Large intestine (tissue), 3 donors: ENCODE data around the gene GINS3. TPM values are rescaled to one million over a fixed set of nuclear protein-coding genes. Genes with fewer than 3 reads are reported as not detected.

Experiments used
- DNase-seq, 2 donors: peaks; one replicate each; pipeline versions ENCODE4 v3.0.0 to v3.0.0-alpha.2; 2013
- H3K27ac ChIP-seq: one replicate; pipeline ENCODE4 v1.5.1; 2013; ENCODE audit warnings: low read length
- H3K27me3 ChIP-seq: 2 replicates; pipeline ENCODE4 v1.6.1; 2013; ENCODE audit warnings: low read length; ENCODE audit not compliant: control insufficient read depth, insufficient read depth
- H3K36me3 ChIP-seq: 2 replicates; pipeline ENCODE4 v1.6.1; 2013; ENCODE audit warnings: low read length; ENCODE audit not compliant: control insufficient read depth, insufficient read depth
- H3K4me1 ChIP-seq: one replicate; pipeline ENCODE4 v1.6.1; 2013; ENCODE audit warnings: low read length; ENCODE audit not compliant: control insufficient read depth, insufficient read depth
- H3K4me3 ChIP-seq: one replicate; pipeline ENCODE4 v1.5.1; 2013; ENCODE audit warnings: low read length
- H3K9me3 ChIP-seq: one replicate; pipeline ENCODE4 v1.6.1; 2013; ENCODE audit warnings: mild to moderate bottlenecking, low read depth, low read length, moderate library complexity; ENCODE audit not compliant: control insufficient read depth
- WGBS: methylation state at CpG from one replicate; pipeline ENCODE4 v1.1.5; 2013; ENCODE audit warnings: low lambda C conversion rate; ENCODE audit not compliant: insufficient coverage; 5-methylcytosine and 5-hydroxymethylcytosine counted together
- polyA plus RNA-seq: library from polyadenylated mRNA; unstranded; fragments of 120-200 nt; gene quantifications from one replicate; pipeline ENCODE4 v1.2.1, GENCODE V29; 2013

Gene GINS3
- polyA plus RNA-seq, 1 donor = 7.6 TPM

GRCh38 chr16:58365623-58366022, 26.6 kb upstream of the GINS3 start:
- no peaks in the 10 kb centered on the region for H3K4me1 ChIP-seq
- no peak overlapping the region for H3K27ac ChIP-seq
- DNase-seq = no peak
- peaks cover 3% of the 10 kb centered on the region for H3K27me3 ChIP-seq
- 80% methylated on average over 1 of the region's 2 CpGs for WGBS
- H3K9me3 ChIP-seq = no peaks in the 10 kb centered on the region
- H3K36me3 ChIP-seq = no peaks in the 10 kb centered on the region
- no peak overlapping the region for H3K4me3 ChIP-seq

- DNase-seq = no peak
- no peaks in the 10 kb centered on the region for H3K36me3 ChIP-seq
- no peaks in the 10 kb centered on the region for H3K4me1 ChIP-seq
- no peak overlapping the region for H3K27ac ChIP-seq
- no CpG with 5 or more reads among the region's 5 CpGs for WGBS
- H3K4me3 ChIP-seq = no peak overlapping the region
- H3K27me3 ChIP-seq = peaks cover 3% of the 10 kb centered on the region
- no peaks in the 10 kb centered on the region for H3K9me3 ChIP-seq
Observed at GRCh38 chr16:58366247-58367031, 25.8 kb upstream of the GINS3 start.

GRCh38 chr16:58367252-58367651, 25.0 kb upstream of the GINS3 start:
- no peak for DNase-seq
- Histone ChIP-seq H3K27ac (no peak overlapping the region), H3K9me3 (no peaks in the 10 kb centered on the region), H3K27me3 (peaks cover 3% of the 10 kb centered on the region), H3K4me3 (no peak overlapping the region), H3K4me1 (no peaks in the 10 kb centered on the region), H3K36me3 (no peaks in the 10 kb centered on the region)
- 100% methylated on average over 1 of the region's 2 CpGs for WGBS

DNA sequence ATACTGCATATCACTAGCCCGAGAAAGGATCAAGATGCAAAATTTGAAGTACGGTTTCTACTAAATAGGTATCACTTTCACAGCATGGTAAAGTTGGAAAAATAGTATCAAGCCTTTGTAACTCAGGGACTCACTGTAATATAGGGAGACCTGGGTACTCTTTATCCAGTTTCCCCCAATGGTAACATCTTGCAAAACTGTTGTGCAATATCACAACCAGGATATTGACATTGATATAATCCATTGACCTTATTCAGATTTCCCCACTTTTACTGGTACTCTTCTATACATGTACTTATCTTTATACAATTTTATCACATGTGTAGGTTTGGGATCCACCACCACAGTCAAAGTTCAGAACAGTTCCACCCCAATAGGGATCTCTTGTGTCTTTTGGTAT, 20.4 kb upstream of the GINS3 start:
- DNase-seq = no peak
- H3K36me3 ChIP-seq = no peaks in the 10 kb centered on the region
- peaks cover 5% of the 10 kb centered on the region for H3K27me3 ChIP-seq
- no peak overlapping the region for H3K27ac ChIP-seq
- no CpG with 5 or more reads among the region's 2 CpGs for WGBS
- no peaks in the 10 kb centered on the region for H3K4me1 ChIP-seq
- H3K9me3 ChIP-seq = no peaks in the 10 kb centered on the region
- H3K4me3 ChIP-seq = no peak overlapping the region

GRCh38 chr16:58375386-58375785, 16.9 kb upstream of the GINS3 start:
- H3K4me3 ChIP-seq = no peak overlapping the region
- H3K27me3 ChIP-seq = peaks cover 5% of the 10 kb centered on the region
- no peak for DNase-seq
- H3K36me3 ChIP-seq = no peaks in the 10 kb centered on the region
- no peaks in the 10 kb centered on the region for H3K4me1 ChIP-seq
- H3K27ac ChIP-seq = no peak overlapping the region
- H3K9me3 ChIP-seq = no peaks in the 10 kb centered on the region

DNA sequence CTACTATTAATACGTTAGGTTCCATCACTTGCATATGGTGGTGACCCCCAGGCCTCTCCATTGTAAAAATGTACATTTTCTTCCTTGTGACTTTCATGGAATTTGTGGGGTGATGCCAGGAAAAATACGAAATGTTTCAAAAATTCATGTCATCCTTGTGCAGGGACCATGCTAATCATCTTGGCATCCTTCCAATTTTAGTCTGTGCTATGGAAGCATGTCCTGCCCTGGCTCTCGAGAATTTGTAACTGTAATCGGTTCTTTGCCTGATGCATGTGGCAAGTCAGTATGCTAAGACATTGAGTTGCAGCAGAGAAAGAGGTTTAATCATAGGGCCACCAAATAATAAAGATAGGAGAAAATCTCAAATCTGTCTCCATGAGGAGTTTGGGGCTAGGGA, 14.3 kb upstream of the GINS3 start:
- WGBS = no CpG with 5 or more reads among the region's 4 CpGs
- H3K27ac ChIP-seq = no peak overlapping the region
- no peak overlapping the region for H3K4me3 ChIP-seq
- H3K4me1 ChIP-seq = no peaks in the 10 kb centered on the region
- H3K36me3 ChIP-seq = no peaks in the 10 kb centered on the region
- no peak for DNase-seq
- H3K9me3 ChIP-seq = no peaks in the 10 kb centered on the region
- peaks cover 5% of the 10 kb centered on the region for H3K27me3 ChIP-seq

DNA sequence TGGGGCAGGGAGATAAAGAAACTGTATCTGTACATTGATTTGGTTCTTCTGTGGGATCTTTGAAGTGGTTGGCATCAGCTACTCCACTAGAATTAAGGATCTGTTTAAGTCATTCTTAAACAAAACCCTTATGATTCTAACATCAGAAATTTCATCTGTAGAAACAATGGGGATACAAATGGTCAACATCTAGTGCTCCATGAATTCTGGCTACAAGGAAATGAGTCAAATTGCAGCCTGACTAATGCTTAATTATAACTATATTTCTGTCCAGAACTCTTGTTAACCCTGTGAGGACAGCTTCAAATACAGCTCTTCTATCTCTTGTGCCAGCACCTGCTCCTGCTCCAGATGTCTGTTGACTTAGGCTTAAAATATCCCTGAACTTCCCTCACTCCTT, 13.9 kb upstream of the GINS3 start:
- Histone ChIP-seq H3K4me1 (no peaks in the 10 kb centered on the region), H3K36me3 (no peaks in the 10 kb centered on the region), H3K4me3 (no peak overlapping the region)

GRCh38 chr16:58379736-58380135, 12.5 kb upstream of the GINS3 start:
- no peak overlapping the region for H3K27ac ChIP-seq
- H3K36me3 ChIP-seq = no peaks in the 10 kb centered on the region
- H3K9me3 ChIP-seq = no peaks in the 10 kb centered on the region
- 100% methylated on average over 1 of the region's 4 CpGs for WGBS
- H3K27me3 ChIP-seq = peaks cover 3% of the 10 kb centered on the region
- H3K4me1 ChIP-seq = no peaks in the 10 kb centered on the region
- DNase-seq = no peak
- H3K4me3 ChIP-seq = no peak overlapping the region

More for the DNA sequence above, 13.9 kb upstream of the GINS3 start:
- Histone ChIP-seq H3K27me3 (peaks cover 5% of the 10 kb centered on the region), H3K9me3 (no peaks in the 10 kb centered on the region), H3K27ac (no peak overlapping the region)
- no peak for DNase-seq

DNA sequence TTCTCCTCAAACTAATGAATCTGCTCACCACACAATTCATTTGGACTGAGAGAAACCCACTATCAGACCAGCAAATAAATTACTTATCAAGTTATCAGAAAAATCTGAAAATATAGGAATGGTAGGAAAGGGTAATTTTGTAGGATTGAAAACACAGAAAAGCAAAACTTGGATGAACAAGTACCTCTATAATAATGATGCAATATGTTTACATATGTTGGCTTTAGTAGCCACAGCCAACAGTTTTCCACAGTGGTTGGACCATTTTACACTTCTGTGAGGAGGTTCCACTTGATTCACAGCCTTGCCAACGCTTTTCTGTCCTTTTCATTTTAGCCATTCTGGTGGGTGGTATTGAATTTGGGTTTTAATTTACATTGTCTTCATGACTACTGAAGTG, 10.6 kb upstream of the GINS3 start:
- Histone ChIP-seq H3K9me3 (no peaks in the 10 kb centered on the region), H3K27me3 (peaks cover 3% of the 10 kb centered on the region), H3K4me3 (no peak overlapping the region), H3K27ac (no peak overlapping the region), H3K4me1 (no peaks in the 10 kb centered on the region), H3K36me3 (no peaks in the 10 kb centered on the region)
- WGBS = no CpG with 5 or more reads among the region's 1 CpG
- DNase-seq = no peak

- Histone ChIP-seq H3K4me3 (no peak overlapping the region), H3K9me3 (no peaks in the 10 kb centered on the region), H3K4me1 (no peaks in the 10 kb centered on the region), H3K27ac (no peak overlapping the region), H3K36me3 (no peaks in the 10 kb centered on the region), H3K27me3 (peaks cover 5% of the 10 kb centered on the region)
- peak in 1 of 2 donors; percentile 38 for DNase-seq
- no CpG with 5 or more reads among the region's 5 CpGs for WGBS
Observed at GRCh38 chr16:58384437-58385055, 7.7 kb upstream of the GINS3 start.
